Mucosa of descending colon (tissue), 3 donors: ENCODE data around the gene RBM47. TPM values are rescaled to one million over a fixed set of nuclear protein-coding genes. Genes with fewer than 3 reads are reported as not detected.

ENCODE experiments used
- ATAC-seq: fragments of 200-7000 bp; cut with Tn5 transposase; one replicate; pipeline ENCODE4 v1.9.1; 2020; ENCODE audit warnings: mild to moderate bottlenecking, moderate library complexity
- DNase-seq, 3 donors: peaks; one replicate each; pipeline ENCODE4 v3.0.0-alpha.2; 2020
- H3K36me3 ChIP-seq: fragments of 200-600 bp; one replicate; pipeline ENCODE4 v1.8.0; 2021; ENCODE audit warnings: low read depth, mild to moderate bottlenecking
- H3K4me1 ChIP-seq: fragments of 200-600 bp; one replicate; pipeline ENCODE4 v1.8.0; 2021; ENCODE audit warnings: low read depth, mild to moderate bottlenecking
- H3K4me3 ChIP-seq: fragments of 200-600 bp; one replicate; pipeline ENCODE4 v1.8.0; 2021; ENCODE audit warnings: mild to moderate bottlenecking
- H3K9me3 ChIP-seq: fragments of 200-600 bp; one replicate; pipeline ENCODE4 v1.8.0; 2021; ENCODE audit warnings: mild to moderate bottlenecking
- CTCF ChIP-seq: fragments of 200-600 bp; IDR thresholded peaks from one replicate; pipeline ENCODE4 v1.8.0; 2022; ENCODE audit warnings: antibody characterized with exemption, mild to moderate bottlenecking
- intact Hi-C, 2 donors: fragments of 100-400 bp; cut with DNase I in 1 of 2; cut with micrococcal nuclease in 1 of 2; formaldehyde crosslinking; loops; one replicate each; pipeline versions ENCODE4 v1.11.0 to v1.11.1; 2022; cut with DNase I, micrococcal nuclease
- total RNA-seq, 3 donors: library from RNA; stranded (reverse); fragmentation: NEBNext Ultra II Directional in 2 of 3; extraction: Animal tissue kit (Norgen Biotek cat#: 25700) in 2 of 3; gene quantifications; one replicate each; pipeline versions ENCODE4 v1.2.1 to v1.2.4, GENCODE V29; 2021 to 2023
- donor health status: DM: no; HTN: no; CAD: no; lungs with moderate emphysema.
- donor health status: DM: no; HTN: no; CAD: no.
- donor health status: DM: no; HTN: yes; CAD: no.

Gene RBM47
- total RNA-seq, 3 donors from 2014 or later = 144 to 309 (median 258) TPM

- intact Hi-C loops = no loop called here
- Histone ChIP-seq H3K4me3 (no peak overlapping the region), H3K9me3 (no peaks in the 10 kb centered on the region), H3K36me3 (peaks cover 3% of the 10 kb centered on the region), H3K4me1 (peaks cover 35% of the 10 kb centered on the region)
- DNase-seq (no peak), ATAC-seq (no peak)
- TF ChIP-seq CTCF = no peak
Observed at GRCh38 chr4:40480291-40480690, 149.4 kb downstream of the RBM47 start.

GRCh38 chr4:40479378-40479777 lies 150.3 kb downstream of the RBM47 start:
- Histone ChIP-seq H3K4me3 (no peak overlapping the region), H3K36me3 (no peaks in the 10 kb centered on the region), H3K9me3 (no peaks in the 10 kb centered on the region), H3K4me1 (peaks cover 38% of the 10 kb centered on the region)
- intact Hi-C loops = no loop called here
- ATAC-seq (no peak), DNase-seq (no peak)
- no peak for TF ChIP-seq CTCF

GRCh38 chr4:40475609-40476008 lies 154.1 kb downstream of the RBM47 start:
- H3K4me3 ChIP-seq = no peak overlapping the region
- peaks cover 45% of the 10 kb centered on the region for H3K4me1 ChIP-seq
- H3K36me3 ChIP-seq = no peaks in the 10 kb centered on the region
- no peak for TF ChIP-seq CTCF
- intact Hi-C loops = no loop called here
- ATAC-seq (peak; percentile 76), DNase-seq (peak in 1 of 3 donors; percentile 73)
- H3K9me3 ChIP-seq = no peaks in the 10 kb centered on the region

GRCh38 chr4:40473578-40474388 lies 155.9 kb downstream of the RBM47 start:
- peak; percentile 93 for ATAC-seq
- peak in 1 of 3 donors; percentile 74 for DNase-seq
- H3K36me3 ChIP-seq = no peaks in the 10 kb centered on the region
- TF ChIP-seq CTCF = no peak
- intact Hi-C loops = no loop called here
- H3K4me1 ChIP-seq = peaks cover 39% of the 10 kb centered on the region
- no peaks in the 10 kb centered on the region for H3K9me3 ChIP-seq
- H3K4me3 ChIP-seq = no peak overlapping the region

- Histone ChIP-seq H3K4me3 (no peak overlapping the region), H3K9me3 (no peaks in the 10 kb centered on the region), H3K36me3 (no peaks in the 10 kb centered on the region), H3K4me1 (peaks cover 30% of the 10 kb centered on the region)
- intact Hi-C loops = no loop called here
- no peak for ATAC-seq
- no peak for DNase-seq
- TF ChIP-seq CTCF = no peak
Observed at GRCh38 chr4:40471923-40472322, 157.7 kb downstream of the RBM47 start.
